ENCODE measurements around the gene DENND5A. TPM values are rescaled to one million over a fixed set of nuclear protein-coding genes. Genes with fewer than 3 reads are reported as not detected.

The DENND5A gene
- total RNA-seq, 1 donor from 2014 or later = 156 TPM

DNA sequence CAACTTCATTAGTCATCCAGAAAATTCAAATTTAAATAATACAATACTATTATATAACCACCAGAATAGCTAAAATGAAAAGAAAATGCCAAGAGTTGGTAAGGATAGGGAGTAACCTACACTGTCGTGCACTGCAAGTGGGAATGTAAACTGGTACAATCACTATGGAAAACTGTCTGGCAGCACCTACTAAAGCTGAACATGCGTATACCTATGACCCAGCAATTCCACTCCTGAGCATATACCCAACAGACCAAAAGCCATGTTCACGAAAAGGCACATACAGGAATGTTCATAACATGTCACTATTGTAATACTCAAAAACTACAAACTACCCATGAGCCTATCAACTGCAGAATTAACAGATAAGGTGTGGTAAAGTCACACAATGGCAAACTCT, 32.7 kb downstream of the DENND5A start:
- peaks cover 86% of the 10 kb centered on the region for H4K20me1 ChIP-seq (ENCODE audit: insufficient read depth, low read length)
- H3K27me3 ChIP-seq (ENCODE audit: insufficient read depth, low read length) = no peaks in the 10 kb centered on the region
- Mint-ChIP-seq H3K9me3 (ENCODE audit: unreplicated experiment) (no peaks in the 10 kb centered on the region), H3K4me3 (ENCODE audit: unreplicated experiment) (no peak overlapping the region), H3K27me3 (ENCODE audit: low read depth, unreplicated experiment) (no peaks in the 10 kb centered on the region), H3K27ac (ENCODE audit: unreplicated experiment) (peak overlapping the region; percentile 59), H3K4me1 (ENCODE audit: low read depth, unreplicated experiment) (peaks cover 32% of the 10 kb centered on the region), H3K36me3 (ENCODE audit: low read depth, unreplicated experiment) (peaks cover 3% of the 10 kb centered on the region)
- DNase-seq (ENCODE audit: low read depth) (no peak), FAIRE-seq (no peak)
- H3K9ac ChIP-seq (ENCODE audit: low read length) = no peak overlapping the region
- H3K79me2 ChIP-seq (ENCODE audit: insufficient read depth, low read length) = peaks cover 95% of the 10 kb centered on the region
- no peak overlapping the region for H3K4me2 ChIP-seq (ENCODE audit: low read length)
- no peaks in the 10 kb centered on the region for H3K9me3 ChIP-seq (ENCODE audit: insufficient read depth, low read depth, low read length)
- TF ChIP-seq, protein P1, sequence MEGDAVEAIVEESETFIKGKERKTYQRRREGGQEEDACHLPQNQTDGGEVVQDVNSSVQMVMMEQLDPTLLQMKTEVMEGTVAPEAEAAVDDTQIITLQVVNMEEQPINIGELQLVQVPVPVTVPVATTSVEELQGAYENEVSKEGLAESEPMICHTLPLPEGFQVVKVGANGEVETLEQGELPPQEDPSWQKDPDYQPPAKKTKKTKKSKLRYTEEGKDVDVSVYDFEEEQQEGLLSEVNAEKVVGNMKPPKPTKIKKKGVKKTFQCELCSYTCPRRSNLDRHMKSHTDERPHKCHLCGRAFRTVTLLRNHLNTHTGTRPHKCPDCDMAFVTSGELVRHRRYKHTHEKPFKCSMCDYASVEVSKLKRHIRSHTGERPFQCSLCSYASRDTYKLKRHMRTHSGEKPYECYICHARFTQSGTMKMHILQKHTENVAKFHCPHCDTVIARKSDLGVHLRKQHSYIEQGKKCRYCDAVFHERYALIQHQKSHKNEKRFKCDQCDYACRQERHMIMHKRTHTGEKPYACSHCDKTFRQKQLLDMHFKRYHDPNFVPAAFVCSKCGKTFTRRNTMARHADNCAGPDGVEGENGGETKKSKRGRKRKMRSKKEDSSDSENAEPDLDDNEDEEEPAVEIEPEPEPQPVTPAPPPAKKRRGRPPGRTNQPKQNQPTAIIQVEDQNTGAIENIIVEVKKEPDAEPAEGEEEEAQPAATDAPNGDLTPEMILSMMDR (IDR thresholded peaks at IDR 0.05; ENCODE audit: insufficient read depth, low read depth, low read length) = no peak
- no peak for TF ChIP-seq EZH2 (IDR thresholded peaks at IDR 0.05; ENCODE audit: insufficient read depth, low read length)
- no peaks in the 10 kb centered on the region for H3K36me3 ChIP-seq (ENCODE audit: insufficient read depth, low read length)
- H3K27ac ChIP-seq (ENCODE audit: low read depth, low read length) = no peak overlapping the region
- peaks cover 10% of the 10 kb centered on the region for H3K4me1 ChIP-seq (ENCODE audit: insufficient read depth, low read length)
- no peak overlapping the region for H2AFZ ChIP-seq (ENCODE audit: low read depth, low read length)
- no peak overlapping the region for H3K4me3 ChIP-seq (ENCODE audit: insufficient read depth, low read depth, low read length)

GRCh38 chr11:9231848-9232177, 33.3 kb downstream of the DENND5A start:
- H3K4me3 ChIP-seq (ENCODE audit: insufficient read depth, low read depth, low read length) = no peak overlapping the region
- no peak overlapping the region for H3K9ac ChIP-seq (ENCODE audit: low read length)

DNA sequence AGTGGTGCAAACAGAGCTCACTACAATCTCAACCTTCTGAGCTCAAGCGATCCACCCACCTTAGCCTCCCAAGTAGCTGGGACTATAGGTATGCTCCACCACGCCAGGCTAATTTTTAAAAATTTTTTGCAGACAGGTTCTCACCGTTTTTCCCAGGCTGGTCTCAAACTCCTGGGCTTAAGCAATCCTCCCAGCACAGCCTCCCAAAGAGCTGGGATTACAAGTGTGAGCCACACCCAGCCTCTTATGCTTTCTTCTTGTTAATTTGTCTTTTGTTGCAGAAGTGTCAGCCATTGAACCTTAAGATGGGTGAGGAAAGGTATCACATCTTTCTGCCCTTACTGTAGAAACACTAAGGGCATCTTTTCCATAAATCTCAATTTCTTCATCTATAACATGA, 34.9 kb downstream of the DENND5A start:
- Histone ChIP-seq H3K27ac (ENCODE audit: low read depth, low read length) (no peak overlapping the region), H3K79me2 (ENCODE audit: insufficient read depth, low read length) (peaks cover 95% of the 10 kb centered on the region), H3K4me2 (ENCODE audit: low read length) (no peak overlapping the region), H2AFZ (ENCODE audit: low read depth, low read length) (no peak overlapping the region), H3K27me3 (ENCODE audit: insufficient read depth, low read length) (no peaks in the 10 kb centered on the region), H3K36me3 (ENCODE audit: insufficient read depth, low read length) (no peaks in the 10 kb centered on the region), H3K4me3 (ENCODE audit: insufficient read depth, low read depth, low read length) (no peak overlapping the region), H3K9ac (ENCODE audit: low read length) (no peak overlapping the region), H3K4me1 (ENCODE audit: insufficient read depth, low read length) (peaks cover 10% of the 10 kb centered on the region), H4K20me1 (ENCODE audit: insufficient read depth, low read length) (peaks cover 83% of the 10 kb centered on the region), H3K9me3 (ENCODE audit: insufficient read depth, low read depth, low read length) (no peaks in the 10 kb centered on the region)
- Mint-ChIP-seq H3K4me1 (ENCODE audit: low read depth, unreplicated experiment) (peaks cover 39% of the 10 kb centered on the region), H3K27me3 (ENCODE audit: low read depth, unreplicated experiment) (no peaks in the 10 kb centered on the region), H3K9me3 (ENCODE audit: unreplicated experiment) (no peaks in the 10 kb centered on the region), H3K36me3 (ENCODE audit: low read depth, unreplicated experiment) (peaks cover 5% of the 10 kb centered on the region), H3K27ac (ENCODE audit: unreplicated experiment) (peak overlapping the region; percentile 62), H3K4me3 (ENCODE audit: unreplicated experiment) (peak overlapping the region; percentile 20)
- FAIRE-seq = no peak
- TF ChIP-seq EZH2 (IDR thresholded peaks at IDR 0.05; ENCODE audit: insufficient read depth, low read length) = no peak
- TF ChIP-seq, protein P1 (IDR thresholded peaks at IDR 0.05; ENCODE audit: insufficient read depth, low read depth, low read length) = no peak
- DNase-seq (ENCODE audit: low read depth) = no peak

More at GRCh38 chr11:9231848-9232177, 33.3 kb downstream of the DENND5A start:
- Histone ChIP-seq H3K36me3 (ENCODE audit: insufficient read depth, low read length) (no peaks in the 10 kb centered on the region), H3K79me2 (ENCODE audit: insufficient read depth, low read length) (peaks cover 95% of the 10 kb centered on the region), H3K4me1 (ENCODE audit: insufficient read depth, low read length) (peaks cover 10% of the 10 kb centered on the region), H4K20me1 (ENCODE audit: insufficient read depth, low read length) (peaks cover 84% of the 10 kb centered on the region), H3K27ac (ENCODE audit: low read depth, low read length) (no peak overlapping the region), H3K4me2 (ENCODE audit: low read length) (peak overlapping the region; percentile 73), H3K9me3 (ENCODE audit: insufficient read depth, low read depth, low read length) (no peaks in the 10 kb centered on the region), H3K27me3 (ENCODE audit: insufficient read depth, low read length) (no peaks in the 10 kb centered on the region), H2AFZ (ENCODE audit: low read depth, low read length) (no peak overlapping the region)
- Mint-ChIP-seq H3K4me1 (ENCODE audit: low read depth, unreplicated experiment) (peaks cover 32% of the 10 kb centered on the region), H3K27me3 (ENCODE audit: low read depth, unreplicated experiment) (no peaks in the 10 kb centered on the region), H3K27ac (ENCODE audit: unreplicated experiment) (peak overlapping the region; percentile 82), H3K36me3 (ENCODE audit: low read depth, unreplicated experiment) (peaks cover 3% of the 10 kb centered on the region), H3K9me3 (ENCODE audit: unreplicated experiment) (no peaks in the 10 kb centered on the region), H3K4me3 (ENCODE audit: unreplicated experiment) (peak overlapping the region; percentile 37)
- no peak for FAIRE-seq
- DNase-seq (ENCODE audit: low read depth) = peak; percentile 70
- TF ChIP-seq EZH2 (IDR thresholded peaks at IDR 0.05; ENCODE audit: insufficient read depth, low read length) = no peak
- TF ChIP-seq, protein P1 (IDR thresholded peaks at IDR 0.05; ENCODE audit: insufficient read depth, low read depth, low read length) = no peak
